Lower leg skin (tissue), 4 donors: ENCODE measurements around the gene NELL1. TPM values are rescaled to one million over a fixed set of nuclear protein-coding genes. Genes with fewer than 3 reads are reported as not detected.

Source experiments
- DNase-seq, 2 donors: peaks; one replicate each; pipeline ENCODE4 v3.0.0-alpha.2; 2019; ENCODE audit warnings: low spot score in 2 of 2
- H3K4me3 ChIP-seq: fragments of 200-600 bp; sonication (generic); 2 replicates; pipeline ENCODE4 v1.5.1; 2017; ENCODE audit warnings: mild to moderate bottlenecking, low read depth; ENCODE audit not compliant: poor library complexity, severe bottlenecking
- CTCF ChIP-seq, 3 donors: fragments of 450-650 bp; IDR thresholded peaks; one replicate each; pipeline ENCODE4 v1.5.1; 2016; ENCODE audit warnings: antibody characterized with exemption in 3 of 3, mild to moderate bottlenecking in 3 of 3, moderate library complexity in 2 of 3
- POLR2A ChIP-seq, 2 donors: fragments of 450-650 bp; IDR thresholded peaks; one replicate each; pipeline ENCODE4 v1.6.1; 2016 to 2017; ENCODE audit warnings: antibody characterized with exemption in 2 of 2, mild to moderate bottlenecking in 1 of 2, moderate library complexity in 1 of 2
- WGBS, 2 donors: methylation state at CpG; one replicate each; pipeline ENCODE4 v1.1.5; 2018; 5-methylcytosine and 5-hydroxymethylcytosine counted together
- intact Hi-C: fragments of 100-400 bp; cut with DNase I; formaldehyde crosslinking; loops from one replicate; pipeline ENCODE4 v1.15.0; 2023; ENCODE audit warnings: low total_unique reads
- total RNA-seq, 4 donors: library from RNA; depleted of rRNA; stranded (reverse); fragments of >200 nt; gene quantifications; one replicate each; pipeline ENCODE4 v1.1.0, GENCODE V29; 2016

The NELL1 gene
- total RNA-seq, 4 donors from 2014 or later, result 0.12 to 0.29 (median 0.14) TPM

- 38% methylated on average over 1 of the region's 1 CpG for WGBS, 2 donors
- TF ChIP-seq CTCF (IDR thresholded peaks at IDR 0.05) (no peak), POLR2A (IDR thresholded peaks at IDR 0.05) (no peak)
- no peak overlapping the region for H3K4me3 ChIP-seq
- no peak for DNase-seq
- intact Hi-C loops, result no loop called here
These were observed 101.1 kb downstream of the NELL1 start for GRCh38 chr11:20770414-20770946.

- no peak overlapping the region for H3K4me3 ChIP-seq
- intact Hi-C loops, result no loop called here
- DNase-seq, result no peak
- TF ChIP-seq CTCF (IDR thresholded peaks at IDR 0.05), result no peak
- no peak for TF ChIP-seq POLR2A (IDR thresholded peaks at IDR 0.05)
These were observed 101.6 kb downstream of the NELL1 start for GRCh38 chr11:20771026-20771425.

- no peak overlapping the region for H3K4me3 ChIP-seq
- 78 to 84% methylated on average over 3 of the region's 3 CpGs for WGBS, 2 donors
- intact Hi-C loops, result no loop called here
- DNase-seq, result no peak
- TF ChIP-seq CTCF (IDR thresholded peaks at IDR 0.05) (no peak), POLR2A (IDR thresholded peaks at IDR 0.05) (no peak)
These were observed 102.3 kb downstream of the NELL1 start for GRCh38 chr11:20771681-20772080.

- TF ChIP-seq CTCF (IDR thresholded peaks at IDR 0.05), result no peak
- no peak for TF ChIP-seq POLR2A (IDR thresholded peaks at IDR 0.05)
- DNase-seq, result no peak
- 71 to 77% methylated on average over 2 of the region's 2 CpGs for WGBS, 2 donors
- no peak overlapping the region for H3K4me3 ChIP-seq
- intact Hi-C loops, result no loop called here
These were observed 105.9 kb downstream of the NELL1 start for GRCh38 chr11:20775331-20775730.

GRCh38 chr11:20782775-20783174 lies 113.4 kb downstream of the NELL1 start:
- TF ChIP-seq POLR2A (IDR thresholded peaks at IDR 0.05) (no peak), CTCF (IDR thresholded peaks at IDR 0.05) (no peak)
- no peak overlapping the region for H3K4me3 ChIP-seq
- intact Hi-C loops, result no loop called here
- no peak for DNase-seq
- 50 to 51% methylated on average over 3 of the region's 3 CpGs for WGBS, 2 donors

GRCh38 chr11:20783220-20783619 lies 113.8 kb downstream of the NELL1 start:
- no peak overlapping the region for H3K4me3 ChIP-seq
- TF ChIP-seq CTCF (IDR thresholded peaks at IDR 0.05) (no peak), POLR2A (IDR thresholded peaks at IDR 0.05) (no peak)
- intact Hi-C loops, result no loop called here
- WGBS, 2 donors, result 64 to 75% methylated on average over 4 of the region's 4 CpGs
- no peak for DNase-seq
